ENCODE data around the gene HDAC1. TPM values are rescaled to one million over a fixed set of nuclear protein-coding genes. Genes with fewer than 3 reads are reported as not detected.

The HDAC1 gene
- total and polyA plus RNA-seq, 2 of the 13 experiments (the other 11 are each of a cell fraction or from before 2014, with no cell fraction given): 93.5 to 189 TPM

- TF ChIP-seq ZNF788 (CRISPR knock-in tag; IDR thresholded peaks at IDR 0.05; ENCODE audit: borderline replicate concordance): peak; percentile 1; the same call in 1 of the 2 replicates
- TF ChIP-seq ZNF713 (CRISPR knock-in tag; IDR thresholded peaks at IDR 0.05): no peak
- TF ChIP-seq ZNF414 (CRISPR knock-in tag; IDR thresholded peaks at IDR 0.05): 0 out of 2 replicates have a peak, but pooled peaks have one; percentile 10
- no peak for TF ChIP-seq HOXD1 (CRISPR knock-in tag; IDR thresholded peaks at IDR 0.05)
- TF ChIP-seq ZNF430 (CRISPR knock-in tag; IDR thresholded peaks at IDR 0.05): no peak
- TF ChIP-seq ZNF160 (CRISPR knock-in tag; IDR thresholded peaks at IDR 0.05): no peak
- TF ChIP-seq SP140L (CRISPR knock-in tag; IDR thresholded peaks at IDR 0.05; ENCODE audit: borderline replicate concordance): no peak
These were observed 45.2 kb downstream of the HDAC1 start (continued) for GRCh38 chr1:32336963-32337675.

GRCh38 chr1:32337855-32338636, 46.2 kb downstream of the HDAC1 start:
- Histone ChIP-seq H3K36me3 (replicated peaks in 1 of 2; ENCODE audit: control insufficient read depth in 1 of 2, insufficient read depth in 2 of 2, low read length in 2 of 2) (peaks cover 2 to 16% of the 10 kb centered on the region in 2 experiments; a peak in 3 of 5 replicates), H3K4me3 (replicated peaks in 1 of 3; ENCODE audit: insufficient read depth in 1 of 3, low read depth in 2 of 3, low read length in 3 of 3) (peak overlapping the region; percentile 25 to 62 (median 37); a peak in 5 of 6 replicates), H3K4me1 (ENCODE audit: insufficient read depth, low read length) (peaks cover 73% of the 10 kb centered on the region), H3K27me3 (ENCODE audit: control insufficient read depth in 1 of 2, insufficient read depth in 2 of 2, low read length in 2 of 2) (peaks cover 0 to 4% of the 10 kb centered on the region in 2 experiments; a peak in 2 of 5 replicates), H4K20me1 (ENCODE audit: insufficient read depth, low read length) (peaks cover 14% of the 10 kb centered on the region), H2AFZ (ENCODE audit: low read length) (no peak overlapping the region), H3K79me2 (ENCODE audit: insufficient read depth, low read length) (peaks cover 14% of the 10 kb centered on the region), H3K9me3 (ENCODE audit: low read length) (no peaks in the 10 kb centered on the region), H3K27ac (ENCODE audit: extremely low read length, insufficient read depth, low read length) (no peak overlapping the region), H3K4me2 (ENCODE audit: low read depth, low read length) (peak overlapping the region; percentile 93), H3K9ac (ENCODE audit: insufficient read depth, low read depth, low read length) (peak overlapping the region; percentile 29; the same call in 1 of the 2 replicates)
- intact Hi-C loops (cut with micrococcal nuclease; ENCODE audit: unreplicated experiment): loop anchor here (2.0 to 10.0 kb wide), 2 partner anchors 13 to 57 kb away; partner anchors contain the start of gene BSDC1
- ChIA-PET CTCF (ENCODE audit: low intra/inter-chr PET ratio, low total read pairs) (no interaction called here), POLR2A (interaction anchor here (1.0 to 5.8 kb wide), 11 partner anchors 11 to 139 kb away, joined by 3 to 222 read pairs (median 6); partner anchors contain the start of genes BSDC1, FAM167B and LCK)
- DNase-seq (ENCODE audit: low spot score): peak; percentile 76
- peak; percentile 62 for ATAC-seq
- in situ Hi-C loops (cut with HindIII; ENCODE audit: extremely low pct_ligation_motif_present, low pct_unique_long_range_greater_than_20kb): no loop called here
- BruUV-seq (replicated peaks): no TSS peak
- peak; percentile 87 for FAIRE-seq
- 22% methylated on average over 5 of the region's 16 CpGs for WGBS (ENCODE audit: low lambda C conversion rate)
- no peak for TF ChIP-seq PPARG (CRISPR knock-in tag; conservative IDR thresholded peaks at IDR 0.05)
- TF ChIP-seq CCAR2 (optimal IDR thresholded peaks at IDR 0.05; ENCODE audit: low read depth, low read length): no peak
- no peak for TF ChIP-seq ZBTB7A (CRISPR knock-in tag; IDR thresholded peaks at IDR 0.05)
- TF ChIP-seq ZNF83 (CRISPR knock-in tag; IDR thresholded peaks at IDR 0.05; ENCODE audit: borderline replicate concordance): no peak
- TF ChIP-seq HOXA7 (CRISPR knock-in tag; IDR thresholded peaks at IDR 0.05): no peak
- TF ChIP-seq ZNF280D (CRISPR knock-in tag; IDR thresholded peaks at IDR 0.05): no peak
- no peak for TF ChIP-seq KMT2A (CRISPR knock-in tag; IDR thresholded peaks at IDR 0.05)
- TF ChIP-seq ZBTB44 (CRISPR knock-in tag; IDR thresholded peaks at IDR 0.05): no peak

All from HepG2 (cell line).